ENCODE data around the gene DEFB118. TPM values are rescaled to one million over a fixed set of nuclear protein-coding genes. Genes with fewer than 3 reads are reported as not detected.

The DEFB118 gene
- total and polyA plus RNA-seq, 2 of the 13 experiments (the other 11 are each of a cell fraction or from before 2014, with no cell fraction given): not detected

GRCh38 chr20:31341470-31341869 lies 26.9 kb upstream of the DEFB118 start:
- Histone ChIP-seq H3K4me2 (ENCODE audit: low read depth, low read length) (no peak overlapping the region), H4K20me1 (ENCODE audit: insufficient read depth, low read length) (no peaks in the 10 kb centered on the region), H3K27ac (ENCODE audit: extremely low read length, insufficient read depth, low read length) (no peak overlapping the region), H3K79me2 (ENCODE audit: insufficient read depth, low read length) (no peaks in the 10 kb centered on the region), H3K9ac (ENCODE audit: insufficient read depth, low read depth, low read length) (no peak overlapping the region), H2AFZ (ENCODE audit: low read length) (no peak overlapping the region), H3K36me3 (replicated peaks in 1 of 2; ENCODE audit: control insufficient read depth in 1 of 2, insufficient read depth in 2 of 2, low read length in 2 of 2) (no peaks in the 10 kb centered on the region), H3K9me3 (ENCODE audit: low read length) (no peaks in the 10 kb centered on the region), H3K27me3 (ENCODE audit: control insufficient read depth in 1 of 2, insufficient read depth in 2 of 2, low read length in 2 of 2) (peaks cover 1 to 13% of the 10 kb centered on the region in 2 experiments; a peak in 2 of 5 replicates), H3K4me1 (ENCODE audit: insufficient read depth, low read length) (no peaks in the 10 kb centered on the region), H3K4me3 (replicated peaks in 1 of 3; ENCODE audit: insufficient read depth in 1 of 3, low read depth in 2 of 3, low read length in 3 of 3) (no peak overlapping the region)
- in situ Hi-C loops (cut with HindIII; ENCODE audit: extremely low pct_ligation_motif_present, low pct_unique_long_range_greater_than_20kb) (no loop called here), intact Hi-C loops (cut with micrococcal nuclease; ENCODE audit: unreplicated experiment) (no loop called here)
- CTCF ChIA-PET (ENCODE audit: low intra/inter-chr PET ratio, low total read pairs): no interaction called here
- BruUV-seq (replicated peaks): no TSS peak
- POLR2A ChIA-PET: no interaction called here
- no peak for FAIRE-seq
- no peak for DNase-seq (ENCODE audit: low spot score)
- TF ChIP-seq ZNF713 (CRISPR knock-in tag; IDR thresholded peaks at IDR 0.05): no peak
- TF ChIP-seq MZF1 (CRISPR knock-in tag; IDR thresholded peaks at IDR 0.05; ENCODE audit: borderline replicate concordance): no peak
- no peak for TF ChIP-seq TAF15 (IDR thresholded peaks at IDR 0.05; ENCODE audit: low read depth, low read length, poor library complexity, severe bottlenecking)
- TF ChIP-seq ZFP41 (CRISPR knock-in tag; IDR thresholded peaks at IDR 0.05; ENCODE audit: borderline replicate concordance): no peak
- no peak for TF ChIP-seq HNRNPK (IDR thresholded peaks at IDR 0.05; ENCODE audit: low read depth, low read length, poor library complexity, severe bottlenecking)
- TF ChIP-seq NCOA5 (CRISPR knock-in tag; IDR thresholded peaks at IDR 0.05): no peak
- TF ChIP-seq, protein P1, sequence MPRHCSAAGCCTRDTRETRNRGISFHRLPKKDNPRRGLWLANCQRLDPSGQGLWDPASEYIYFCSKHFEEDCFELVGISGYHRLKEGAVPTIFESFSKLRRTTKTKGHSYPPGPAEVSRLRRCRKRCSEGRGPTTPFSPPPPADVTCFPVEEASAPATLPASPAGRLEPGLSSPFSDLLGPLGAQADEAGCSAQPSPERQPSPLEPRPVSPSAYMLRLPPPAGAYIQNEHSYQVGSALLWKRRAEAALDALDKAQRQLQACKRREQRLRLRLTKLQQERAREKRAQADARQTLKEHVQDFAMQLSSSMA (CRISPR knock-in tag; IDR thresholded peaks at IDR 0.05): no peak
- TF ChIP-seq ZNF274 (CRISPR knock-in tag; IDR thresholded peaks at IDR 0.05): no peak
- no peak for TF ChIP-seq TMF1 (CRISPR knock-in tag; IDR thresholded peaks at IDR 0.05; ENCODE audit: low read depth)
- no peak for ATAC-seq

- no peak overlapping the region for H3K4me3 ChIP-seq (replicated peaks in 1 of 3; ENCODE audit: insufficient read depth in 1 of 3, low read depth in 2 of 3, low read length in 3 of 3)
- DNase-seq (ENCODE audit: low spot score) (no peak), ATAC-seq (no peak), FAIRE-seq (no peak)
- no peaks in the 10 kb centered on the region for H4K20me1 ChIP-seq (ENCODE audit: insufficient read depth, low read length)
- no peaks in the 10 kb centered on the region for H3K4me1 ChIP-seq (ENCODE audit: insufficient read depth, low read length)
- no peak overlapping the region for H3K27ac ChIP-seq (ENCODE audit: extremely low read length, insufficient read depth, low read length)
- no peaks in the 10 kb centered on the region for H3K27me3 ChIP-seq (ENCODE audit: control insufficient read depth in 1 of 2, insufficient read depth in 2 of 2, low read length in 2 of 2)
- WGBS (ENCODE audit: low lambda C conversion rate): 3% methylated on average over 1 of the region's 1 CpG
- H3K9me3 ChIP-seq (ENCODE audit: low read length): no peaks in the 10 kb centered on the region
- no peaks in the 10 kb centered on the region for H3K79me2 ChIP-seq (ENCODE audit: insufficient read depth, low read length)
- in situ Hi-C loops (cut with HindIII; ENCODE audit: extremely low pct_ligation_motif_present, low pct_unique_long_range_greater_than_20kb) (no loop called here), intact Hi-C loops (cut with micrococcal nuclease; ENCODE audit: unreplicated experiment) (no loop called here)
- H3K9ac ChIP-seq (ENCODE audit: insufficient read depth, low read depth, low read length): no peak overlapping the region
- no peak overlapping the region for H3K4me2 ChIP-seq (ENCODE audit: low read depth, low read length)
- no peaks in the 10 kb centered on the region for H3K36me3 ChIP-seq (replicated peaks in 1 of 2; ENCODE audit: control insufficient read depth in 1 of 2, insufficient read depth in 2 of 2, low read length in 2 of 2)
- no peak overlapping the region for H2AFZ ChIP-seq (ENCODE audit: low read length)
- no TSS peak for BruUV-seq (replicated peaks)
- POLR2A ChIA-PET: no interaction called here
- CTCF ChIA-PET (ENCODE audit: low intra/inter-chr PET ratio, low total read pairs): no interaction called here
- TF ChIP-seq TOE1 (CRISPR knock-in tag; IDR thresholded peaks at IDR 0.05) (no peak), PAWR (CRISPR knock-in tag; IDR thresholded peaks at IDR 0.05; ENCODE audit: borderline replicate concordance) (no peak), ZNF580 (CRISPR knock-in tag; IDR thresholded peaks at IDR 0.05; ENCODE audit: borderline replicate concordance, low read depth) (no peak), SRF (IDR thresholded peaks at IDR 0.05; ENCODE audit: low read depth, low read length) (no peak), ZFP37 (CRISPR knock-in tag; IDR thresholded peaks at IDR 0.05; ENCODE audit: borderline replicate concordance) (no peak), ELF3 (CRISPR knock-in tag; IDR thresholded peaks at IDR 0.05) (no peak), MAX (IDR thresholded peaks at IDR 0.05) (no peak), ARID3A (IDR thresholded peaks at IDR 0.05; ENCODE audit: low read depth, low read length) (no peak)
These were observed 12.4 kb upstream of the DEFB118 start for GRCh38 chr20:31355981-31356380.
